CD4-positive, alpha-beta T cell treated with Interleukin-17A for 4 hours (primary cell): ENCODE measurements around the gene CHL1.

ENCODE experiments used
- DNase-seq: peaks from one replicate; pipeline ENCODE4 v3.0.0-alpha.2; 2020; ENCODE audit warnings: mixed read lengths

CHL1 gene

DNA sequence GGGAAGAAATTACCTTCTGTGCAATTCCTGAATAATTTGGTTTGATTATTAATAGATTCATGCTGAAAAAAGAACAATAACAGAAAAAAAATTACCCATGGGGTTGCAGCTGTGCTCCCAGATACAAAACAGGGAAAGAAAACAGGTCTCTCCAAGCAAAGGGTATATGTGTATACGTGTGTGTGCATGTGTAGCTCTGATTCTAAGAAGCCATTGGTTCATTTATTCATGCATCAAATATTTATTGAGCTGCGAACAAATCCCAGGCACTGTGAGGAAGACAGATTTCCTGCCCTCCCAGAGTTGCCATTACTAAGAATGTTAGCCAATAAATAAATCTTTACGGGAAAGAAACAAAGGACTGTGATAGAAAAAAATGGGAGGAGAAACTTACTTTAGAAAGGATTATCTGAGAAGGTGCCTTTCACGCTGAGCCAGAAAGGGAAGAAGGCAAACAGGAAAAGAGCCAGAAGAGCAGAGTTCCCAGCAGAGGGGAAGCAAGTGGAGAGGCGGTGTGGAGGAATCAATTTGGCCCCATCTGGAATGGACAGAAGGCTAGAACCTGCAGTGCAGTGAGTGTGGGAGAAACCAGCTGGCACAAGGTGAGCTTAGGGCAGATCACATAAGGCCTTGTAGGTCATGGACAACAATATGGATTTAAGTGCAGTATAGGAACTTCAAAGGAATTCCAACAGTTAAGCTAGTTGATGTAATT, 20.7 kb downstream of the CHL1 start:
- DNase-seq = no peak

DNA sequence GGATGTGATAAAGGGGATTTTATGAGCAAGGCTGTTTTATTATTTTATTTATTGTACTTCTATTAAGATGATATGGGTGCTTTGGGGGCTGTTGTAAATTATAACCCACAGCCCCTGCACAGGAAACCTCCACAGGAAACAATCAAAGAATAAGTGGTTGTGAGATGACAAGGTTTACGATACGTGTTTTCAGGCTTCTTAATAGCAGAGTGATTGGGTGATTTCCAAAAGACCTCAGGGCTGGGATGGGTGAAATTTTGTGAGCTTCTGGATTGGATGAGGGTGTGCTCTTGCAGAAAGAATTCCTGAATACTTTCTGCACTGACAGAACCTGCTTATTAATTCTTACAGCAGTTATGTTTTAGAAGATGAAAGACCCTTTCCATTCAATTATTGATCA, 21.4 kb downstream of the CHL1 start:
- no peak for DNase-seq

- DNase-seq = no peak
These were observed 32.0 kb downstream of the CHL1 start for GRCh38 chr3:228442-229182.

DNA sequence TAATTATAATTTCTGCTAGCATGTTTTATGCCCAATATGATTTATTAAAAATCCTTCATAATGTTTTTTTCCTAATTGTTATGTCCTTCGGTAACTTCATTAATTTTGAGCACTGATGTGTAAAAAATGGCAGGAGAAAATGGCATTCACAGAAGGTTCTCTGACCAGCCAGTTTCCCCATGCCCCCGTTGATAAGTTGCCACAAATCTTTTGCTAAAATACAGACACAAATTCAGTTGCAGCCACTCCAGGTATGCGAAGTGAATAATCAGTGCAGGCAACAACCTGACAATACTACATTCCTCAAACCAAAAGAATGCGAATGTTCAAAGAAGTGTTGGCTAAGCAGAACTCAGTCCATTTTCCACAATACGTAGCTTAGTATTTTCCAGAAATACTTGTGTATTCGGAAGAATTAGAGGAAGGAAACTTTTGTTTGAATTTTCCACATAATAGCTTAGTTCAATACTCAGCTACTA, 32.7 kb downstream of the CHL1 start:
- no peak for DNase-seq

DNA sequence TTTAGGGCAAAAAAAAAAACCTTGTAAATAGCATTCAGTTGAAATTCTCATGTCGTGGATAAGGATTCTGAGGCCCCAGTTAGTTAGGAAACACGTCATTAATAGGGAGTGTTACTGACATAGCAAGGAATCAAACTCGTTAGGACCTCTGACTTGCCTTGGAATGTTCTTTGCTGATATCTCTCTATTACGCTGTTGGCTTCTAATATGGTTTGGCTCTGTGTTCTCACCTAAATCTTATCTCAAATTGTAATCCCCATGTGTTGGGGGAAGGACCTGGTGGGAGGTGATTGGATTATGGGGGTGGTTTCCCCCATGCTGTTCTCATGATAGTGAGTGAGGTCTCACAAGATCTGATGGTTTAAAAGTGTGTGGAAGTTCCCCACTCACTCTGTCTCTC, 40.3 kb downstream of the CHL1 start:
- DNase-seq = no peak

- DNase-seq = no peak
These were observed 46.2 kb downstream of the CHL1 start for GRCh38 chr3:242602-243355.

GRCh38 chr3:243356-243725, 46.8 kb downstream of the CHL1 start:
- no peak for DNase-seq

- DNase-seq = no peak
These were observed 47.5 kb downstream of the CHL1 start for GRCh38 chr3:244041-244440.

DNA sequence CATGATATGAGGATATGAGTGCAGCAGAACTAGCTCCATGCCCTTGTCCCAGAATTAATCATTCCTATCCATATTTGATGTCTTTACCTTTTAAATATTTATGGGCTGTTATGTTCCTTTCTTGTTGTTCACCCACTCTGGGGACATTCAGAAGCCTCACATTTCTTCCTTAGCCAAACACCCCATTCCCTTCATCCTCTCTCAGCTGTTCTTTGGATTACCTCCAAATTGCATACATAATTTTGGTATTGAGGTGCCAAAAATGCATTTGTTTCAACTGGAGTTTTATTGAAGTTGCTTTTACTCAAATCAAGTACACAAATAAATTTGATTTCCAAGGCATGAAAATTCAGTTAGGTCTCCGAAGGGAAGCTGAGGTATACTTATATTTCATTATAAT, 51.4 kb downstream of the CHL1 start:
- no peak for DNase-seq

- DNase-seq = no peak
These were observed 52.4 kb downstream of the CHL1 start for GRCh38 chr3:248864-249520.

DNA sequence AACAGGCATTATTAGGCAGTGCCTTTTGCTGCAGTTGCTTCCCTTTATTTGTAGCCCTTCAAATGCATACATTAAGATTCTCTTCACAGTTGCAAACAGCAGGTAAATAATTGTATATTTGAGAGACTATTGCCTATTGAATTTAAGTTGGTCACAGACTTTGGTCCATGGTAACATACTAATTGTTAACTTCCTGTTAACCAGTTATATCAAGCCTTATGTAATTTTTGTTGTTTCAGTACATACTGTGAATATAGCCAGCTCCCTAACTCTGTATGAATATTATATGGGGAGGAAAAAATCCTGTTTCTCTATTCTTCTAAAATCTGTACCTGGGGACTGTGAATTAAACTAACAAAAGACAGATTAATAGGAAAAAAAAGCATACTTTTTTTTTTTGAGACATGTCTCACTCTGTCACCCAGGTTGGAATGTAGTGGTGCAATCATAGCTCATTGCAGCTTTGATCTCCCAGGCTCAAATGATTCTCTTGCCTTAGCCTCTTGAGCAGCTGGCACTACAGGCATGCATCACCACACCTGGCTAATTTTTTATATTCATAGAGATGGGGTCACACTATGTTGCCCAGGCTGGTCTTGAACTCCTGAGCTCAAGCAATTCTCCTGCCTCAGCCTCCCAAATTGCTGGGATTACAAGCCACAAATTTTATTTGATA, 53.2 kb downstream of the CHL1 start:
- no peak for DNase-seq

DNA sequence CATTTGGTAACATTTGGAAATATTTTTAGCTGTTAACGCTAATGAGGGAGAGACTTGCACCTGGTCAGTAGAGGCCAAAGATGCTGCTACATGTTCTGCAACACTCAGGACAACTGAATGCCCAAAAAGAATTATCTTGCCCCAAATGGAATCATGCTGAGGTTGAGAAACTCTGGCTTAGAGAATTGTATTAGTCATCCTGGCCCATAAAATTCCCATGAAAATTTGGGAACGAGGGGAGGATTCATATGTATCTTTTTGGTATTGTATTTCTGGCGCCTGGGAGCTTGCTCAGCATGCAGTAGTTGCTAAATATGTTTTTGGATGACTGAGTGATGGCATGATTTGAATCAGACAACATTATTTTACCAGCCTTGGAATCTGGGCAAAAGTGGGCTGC, 59.9 kb downstream of the CHL1 start:
- no peak for DNase-seq

DNA sequence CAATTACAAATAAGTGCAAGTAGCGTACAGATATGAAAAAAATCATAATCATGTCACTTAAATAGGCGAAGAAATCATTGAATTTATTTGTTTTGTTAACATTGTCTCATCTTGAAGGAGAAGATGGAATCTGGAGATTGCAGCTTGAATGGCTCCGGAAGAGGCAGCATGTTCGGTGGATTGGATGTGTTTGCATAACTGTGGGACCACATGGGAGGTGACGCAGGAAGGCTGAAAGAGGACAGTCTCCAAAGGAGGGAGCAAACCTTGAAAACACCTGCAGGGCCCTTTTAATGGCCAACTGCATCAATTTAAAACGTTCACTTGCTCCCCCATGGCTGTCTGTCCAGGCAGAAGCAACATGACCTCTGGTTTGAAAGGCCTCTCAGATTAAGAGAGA, 61.3 kb downstream of the CHL1 start:
- DNase-seq = no peak

DNA sequence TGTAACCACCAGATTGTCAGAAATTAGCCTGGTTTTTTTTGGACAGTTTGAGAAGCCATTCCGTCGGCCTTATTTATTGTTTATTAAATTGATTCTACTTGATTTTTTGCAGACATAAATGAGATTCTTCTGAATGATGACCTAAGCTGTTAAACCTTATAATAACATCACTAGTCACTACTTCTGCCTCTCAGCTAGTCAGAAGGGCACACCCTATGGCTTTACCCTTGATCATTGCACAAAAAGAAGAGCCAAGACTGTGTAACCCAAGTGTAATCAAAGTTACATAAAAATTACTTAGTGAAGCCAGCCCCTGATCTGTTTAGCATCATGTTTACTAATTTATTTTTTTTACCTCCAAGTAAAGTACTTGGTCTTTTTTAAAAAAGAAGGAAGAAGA, 64.3 kb downstream of the CHL1 start:
- no peak for DNase-seq

- DNase-seq = no peak
These were observed 66.8 kb downstream of the CHL1 start for GRCh38 chr3:263393-263792.

- DNase-seq = no peak
These were observed 68.0 kb downstream of the CHL1 start for GRCh38 chr3:264394-265156.

GRCh38 chr3:267101-267500, 70.5 kb downstream of the CHL1 start:
- DNase-seq = no peak

- no peak for DNase-seq
These were observed 74.1 kb downstream of the CHL1 start for GRCh38 chr3:270688-271087.

GRCh38 chr3:274927-275326, 78.4 kb downstream of the CHL1 start:
- no peak for DNase-seq

DNA sequence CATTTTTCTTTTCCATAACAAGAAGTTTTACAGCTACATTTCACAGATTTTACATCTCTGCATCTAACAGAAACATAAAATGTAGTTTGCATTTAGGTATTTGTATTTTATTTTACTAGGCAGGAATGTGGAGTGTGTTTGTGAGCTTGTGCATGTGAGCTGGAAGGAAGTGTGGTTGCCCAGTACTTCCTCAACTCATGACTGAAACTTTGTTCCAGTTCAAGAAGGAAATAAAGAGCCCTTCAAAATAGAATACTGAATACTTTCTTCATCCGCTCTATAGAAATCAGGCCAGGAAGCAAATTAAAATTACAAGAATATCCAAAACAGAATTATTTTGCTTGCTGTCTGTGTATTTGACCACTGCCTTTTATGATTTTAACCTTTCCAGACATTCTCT, 81.3 kb downstream of the CHL1 start:
- no peak for DNase-seq

- no peak for DNase-seq
These were observed 81.9 kb downstream of the CHL1 start for GRCh38 chr3:278300-279064.
